SU-DHL-6 (cell line): Measurements from ENCODE around the gene BTBD16.

Source experiments
- H2AFZ ChIP-seq: fragments of 200-600 bp; sonication (generic); 2 replicates; pipeline ENCODE4 v1.6.1; 2014; ENCODE audit warnings: low read depth, mild to moderate bottlenecking, moderate library complexity, mixed read lengths, antibody characterized with exemption, low read length; ENCODE audit not compliant: severe bottlenecking
- H3F3A ChIP-seq: fragments of 200-600 bp; shearing (Covaris generic); 2 replicates; pipeline ENCODE4 v1.6.0; 2016; ENCODE audit warnings: antibody characterized with exemption, mild to moderate bottlenecking; ENCODE audit not compliant: insufficient read depth
- H3K27ac ChIP-seq: fragments of 200-600 bp; sonication (generic); 2 replicates; pipeline ENCODE4 v1.5.1; 2016; ENCODE audit warnings: low read depth, mild to moderate bottlenecking, low read length, moderate library complexity, mixed read lengths
- H3K27me3 ChIP-seq: fragments of 200-600 bp; sonication (generic), shearing (Covaris generic); 2 replicates; pipeline ENCODE4 v1.6.0; 2014; ENCODE audit warnings: mild to moderate bottlenecking, low read length
- H3K36me3 ChIP-seq: fragments of 200-600 bp; sonication (generic); 2 replicates; pipeline ENCODE4 v1.6.1; 2014; ENCODE audit warnings: mild to moderate bottlenecking, low read length, mixed read lengths
- H3K4me2 ChIP-seq: fragments of 300-600, 200-600 bp; shearing (Covaris generic), sonication (generic); 2 replicates; pipeline ENCODE4 v1.6.0; 2014; ENCODE audit warnings: low read length, low read depth, mild to moderate bottlenecking; ENCODE audit not compliant: poor library complexity, severe bottlenecking
- H3K4me3 ChIP-seq: fragments of 200-600 bp; sonication (generic); 2 replicates; pipeline ENCODE4 v1.5.1; 2014; ENCODE audit warnings: antibody characterized with exemption, low read length, mild to moderate bottlenecking, mixed read lengths; ENCODE audit not compliant: insufficient read depth, poor library complexity, severe bottlenecking
- H3K79me2 ChIP-seq: fragments of 200-600 bp; sonication (generic); 2 replicates; pipeline ENCODE4 v1.6.1; 2014; ENCODE audit warnings: mild to moderate bottlenecking, low read length, moderate library complexity; ENCODE audit not compliant: insufficient read depth
- H3K9ac ChIP-seq: fragments of 200-600 bp; sonication (generic); 2 replicates; pipeline ENCODE4 v1.7.0; 2014; ENCODE audit warnings: mild to moderate bottlenecking, low read length
- H3K9me2 ChIP-seq: fragments of 200-600 bp; sonication (generic); replicated peaks from 2 replicates; pipeline ENCODE4 v1.6.1; 2014; ENCODE audit warnings: low read length; ENCODE audit not compliant: insufficient read depth
- H3K9me3 ChIP-seq: fragments of 200-600 bp; sonication (generic); 2 replicates; pipeline ENCODE4 v1.6.1; 2014; ENCODE audit warnings: low read length, mixed read lengths; ENCODE audit not compliant: insufficient read depth
- H4K20me1 ChIP-seq: fragments of 200-600 bp; sonication (generic); 2 replicates; pipeline ENCODE4 v1.6.1; 2014; ENCODE audit warnings: low read depth, mild to moderate bottlenecking, antibody characterized with exemption, low read length, moderate library complexity, mixed read lengths
- EZH2phosphoT487 ChIP-seq: fragments of 200-600 bp; sonication (generic), shearing (Covaris generic); conservative IDR thresholded peaks from 2 replicates; pipeline ENCODE4 v1.6.1; 2018; ENCODE audit warnings: mild to moderate bottlenecking, antibody characterized with exemption, low read length, moderate library complexity, mixed read lengths
- TF ChIP-seq, protein P1 (sequence below): fragments of 200-600 bp; sonication (generic); IDR thresholded peaks from one replicate; pipeline ENCODE4 v1.5.1; 2017; ENCODE audit warnings: antibody characterized with exemption, mild to moderate bottlenecking, low read length, moderate library complexity; ENCODE audit not compliant: insufficient read depth, poor library complexity, severe bottlenecking

The BTBD16 gene

DNA sequence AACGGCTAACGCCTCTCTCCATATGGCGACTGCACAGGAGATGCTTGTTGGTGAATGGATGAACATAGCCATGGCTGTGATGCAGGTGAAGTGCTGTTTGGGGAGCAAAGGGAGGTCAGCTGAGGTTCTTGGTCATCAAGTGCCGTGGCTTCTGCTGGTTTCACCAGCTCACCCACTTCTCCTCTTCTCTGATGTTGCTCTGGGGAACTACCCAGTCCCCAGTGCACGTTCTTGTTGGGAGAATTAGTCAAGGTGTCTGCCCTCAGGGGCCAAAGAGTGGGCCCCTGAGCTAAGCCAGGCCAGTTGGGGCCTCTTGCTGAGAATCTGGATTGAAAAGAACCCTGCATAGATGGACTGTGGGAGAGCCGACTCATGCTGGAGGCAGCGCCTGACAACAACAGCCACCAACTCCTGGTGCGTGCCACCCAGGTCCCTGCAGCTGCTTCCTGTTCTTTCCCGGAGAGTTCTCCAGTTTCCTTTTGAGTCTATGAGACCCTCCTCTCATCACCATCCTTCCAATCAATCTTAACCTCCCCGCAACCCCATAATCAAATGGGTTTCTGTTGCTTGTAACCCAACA is 3.0 kb downstream of the BTBD16 start:
- no peak overlapping the region for H3K9ac ChIP-seq
- no peaks in the 10 kb centered on the region for H3K27me3 ChIP-seq
- no peaks in the 10 kb centered on the region for H3K36me3 ChIP-seq
- H3K4me2 ChIP-seq, result no peak overlapping the region
- no peaks in the 10 kb centered on the region for H3F3A ChIP-seq
- TF ChIP-seq EZH2phosphoT487, result no peak
- TF ChIP-seq, protein P1, sequence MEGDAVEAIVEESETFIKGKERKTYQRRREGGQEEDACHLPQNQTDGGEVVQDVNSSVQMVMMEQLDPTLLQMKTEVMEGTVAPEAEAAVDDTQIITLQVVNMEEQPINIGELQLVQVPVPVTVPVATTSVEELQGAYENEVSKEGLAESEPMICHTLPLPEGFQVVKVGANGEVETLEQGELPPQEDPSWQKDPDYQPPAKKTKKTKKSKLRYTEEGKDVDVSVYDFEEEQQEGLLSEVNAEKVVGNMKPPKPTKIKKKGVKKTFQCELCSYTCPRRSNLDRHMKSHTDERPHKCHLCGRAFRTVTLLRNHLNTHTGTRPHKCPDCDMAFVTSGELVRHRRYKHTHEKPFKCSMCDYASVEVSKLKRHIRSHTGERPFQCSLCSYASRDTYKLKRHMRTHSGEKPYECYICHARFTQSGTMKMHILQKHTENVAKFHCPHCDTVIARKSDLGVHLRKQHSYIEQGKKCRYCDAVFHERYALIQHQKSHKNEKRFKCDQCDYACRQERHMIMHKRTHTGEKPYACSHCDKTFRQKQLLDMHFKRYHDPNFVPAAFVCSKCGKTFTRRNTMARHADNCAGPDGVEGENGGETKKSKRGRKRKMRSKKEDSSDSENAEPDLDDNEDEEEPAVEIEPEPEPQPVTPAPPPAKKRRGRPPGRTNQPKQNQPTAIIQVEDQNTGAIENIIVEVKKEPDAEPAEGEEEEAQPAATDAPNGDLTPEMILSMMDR, result no peak
- no peaks in the 10 kb centered on the region for H3K9me2 ChIP-seq
- no peaks in the 10 kb centered on the region for H3K79me2 ChIP-seq
- no peaks in the 10 kb centered on the region for H4K20me1 ChIP-seq
- H3K9me3 ChIP-seq, result no peaks in the 10 kb centered on the region
- H3K27ac ChIP-seq, result no peak overlapping the region
- H3K4me3 ChIP-seq, result no peak overlapping the region
- H2AFZ ChIP-seq, result no peak overlapping the region

DNA sequence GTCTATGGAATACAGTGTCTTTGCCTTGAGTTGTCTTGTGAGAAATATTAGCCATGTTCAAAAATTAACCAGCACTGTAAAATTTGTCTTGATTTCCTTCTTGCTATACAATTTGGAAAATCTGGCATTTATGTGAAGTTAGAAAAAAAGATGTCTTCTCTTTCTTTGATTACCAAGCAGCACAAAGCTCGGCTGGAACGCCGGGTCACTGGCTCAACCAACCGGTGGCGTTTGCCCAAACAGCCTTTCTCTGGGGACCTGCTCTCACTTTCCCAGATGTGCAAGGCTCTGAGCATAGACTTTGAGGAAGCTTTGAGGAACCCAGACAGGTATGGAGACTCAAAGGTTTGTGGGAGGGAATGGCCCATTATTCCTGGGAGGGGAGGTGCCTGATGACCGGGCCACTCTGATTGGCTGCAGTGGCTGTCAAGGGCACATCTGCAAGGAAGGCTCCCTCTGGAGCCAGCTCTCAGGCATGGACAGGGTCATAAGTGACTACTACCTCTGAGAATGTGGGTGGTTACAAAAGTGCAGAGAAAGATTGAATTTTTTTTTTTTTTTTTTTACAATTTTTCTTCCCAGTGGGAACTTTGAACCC is 5.6 kb downstream of the BTBD16 start:
- no peak overlapping the region for H3K9ac ChIP-seq
- no peak overlapping the region for H3K27ac ChIP-seq
- no peaks in the 10 kb centered on the region for H3K27me3 ChIP-seq
- no peak for TF ChIP-seq EZH2phosphoT487
- TF ChIP-seq, protein P1, result no peak
- H3K9me3 ChIP-seq, result no peaks in the 10 kb centered on the region
- no peaks in the 10 kb centered on the region for H4K20me1 ChIP-seq
- H3K79me2 ChIP-seq, result no peaks in the 10 kb centered on the region
- H3K36me3 ChIP-seq, result no peaks in the 10 kb centered on the region
- H3K9me2 ChIP-seq, result no peaks in the 10 kb centered on the region
- H2AFZ ChIP-seq, result no peak overlapping the region
- H3K4me2 ChIP-seq, result no peak overlapping the region
- no peak overlapping the region for H3K4me3 ChIP-seq
- H3F3A ChIP-seq, result no peaks in the 10 kb centered on the region

DNA sequence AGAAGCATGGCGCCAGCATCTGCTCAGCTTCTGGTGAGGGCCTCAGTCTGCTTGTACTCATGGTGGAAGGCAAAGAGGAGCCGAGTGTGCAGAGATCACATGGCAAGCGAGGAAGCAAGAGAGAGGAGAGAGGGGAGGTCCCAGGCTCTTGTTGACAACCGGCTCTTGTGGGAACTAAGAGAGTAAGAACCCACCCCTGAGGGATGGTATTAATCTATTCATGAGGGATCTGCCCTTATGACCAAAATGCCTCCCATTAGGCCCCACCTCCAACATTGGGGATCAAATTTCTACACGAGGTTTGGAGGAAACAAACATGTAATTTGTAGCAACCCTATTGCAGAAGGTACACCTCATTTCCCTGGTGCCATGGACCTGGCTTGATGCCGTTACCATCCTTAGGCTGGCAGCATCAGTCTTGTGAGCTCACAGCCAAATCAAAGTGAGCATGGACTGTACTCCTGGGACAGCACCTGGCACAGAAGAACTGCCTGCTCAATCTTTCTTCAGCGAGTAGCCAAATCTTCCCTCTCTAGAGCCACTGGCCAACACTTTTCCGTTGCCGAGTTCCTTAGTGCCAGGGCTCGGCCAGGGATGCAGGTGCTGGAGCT is 6.5 kb downstream of the BTBD16 start:
- Histone ChIP-seq H3F3A (no peaks in the 10 kb centered on the region), H3K79me2 (no peaks in the 10 kb centered on the region), H3K27me3 (no peaks in the 10 kb centered on the region), H3K9me3 (no peaks in the 10 kb centered on the region), H3K36me3 (no peaks in the 10 kb centered on the region), H3K9ac (no peak overlapping the region), H3K27ac (no peak overlapping the region), H3K9me2 (no peaks in the 10 kb centered on the region), H2AFZ (no peak overlapping the region), H3K4me2 (no peak overlapping the region), H4K20me1 (no peaks in the 10 kb centered on the region), H3K4me3 (no peak overlapping the region)
- TF ChIP-seq, protein P1, result no peak
- TF ChIP-seq EZH2phosphoT487, result no peak
